Limb (tissue), 2 donors: ENCODE results near the gene SON.
"Not testable (repeated sequence)": the region's sequence is repeated elsewhere in the genome, so short reads cannot be mapped to it uniquely, and the experiment has no call there.

ENCODE experiments used
- DNase-seq, 2 donors: peaks; one replicate each; pipeline ENCODE4 v3.0.0-alpha.2; 2016; ENCODE audit errors: extremely low spot score in 2 of 2

SON gene, protein sequence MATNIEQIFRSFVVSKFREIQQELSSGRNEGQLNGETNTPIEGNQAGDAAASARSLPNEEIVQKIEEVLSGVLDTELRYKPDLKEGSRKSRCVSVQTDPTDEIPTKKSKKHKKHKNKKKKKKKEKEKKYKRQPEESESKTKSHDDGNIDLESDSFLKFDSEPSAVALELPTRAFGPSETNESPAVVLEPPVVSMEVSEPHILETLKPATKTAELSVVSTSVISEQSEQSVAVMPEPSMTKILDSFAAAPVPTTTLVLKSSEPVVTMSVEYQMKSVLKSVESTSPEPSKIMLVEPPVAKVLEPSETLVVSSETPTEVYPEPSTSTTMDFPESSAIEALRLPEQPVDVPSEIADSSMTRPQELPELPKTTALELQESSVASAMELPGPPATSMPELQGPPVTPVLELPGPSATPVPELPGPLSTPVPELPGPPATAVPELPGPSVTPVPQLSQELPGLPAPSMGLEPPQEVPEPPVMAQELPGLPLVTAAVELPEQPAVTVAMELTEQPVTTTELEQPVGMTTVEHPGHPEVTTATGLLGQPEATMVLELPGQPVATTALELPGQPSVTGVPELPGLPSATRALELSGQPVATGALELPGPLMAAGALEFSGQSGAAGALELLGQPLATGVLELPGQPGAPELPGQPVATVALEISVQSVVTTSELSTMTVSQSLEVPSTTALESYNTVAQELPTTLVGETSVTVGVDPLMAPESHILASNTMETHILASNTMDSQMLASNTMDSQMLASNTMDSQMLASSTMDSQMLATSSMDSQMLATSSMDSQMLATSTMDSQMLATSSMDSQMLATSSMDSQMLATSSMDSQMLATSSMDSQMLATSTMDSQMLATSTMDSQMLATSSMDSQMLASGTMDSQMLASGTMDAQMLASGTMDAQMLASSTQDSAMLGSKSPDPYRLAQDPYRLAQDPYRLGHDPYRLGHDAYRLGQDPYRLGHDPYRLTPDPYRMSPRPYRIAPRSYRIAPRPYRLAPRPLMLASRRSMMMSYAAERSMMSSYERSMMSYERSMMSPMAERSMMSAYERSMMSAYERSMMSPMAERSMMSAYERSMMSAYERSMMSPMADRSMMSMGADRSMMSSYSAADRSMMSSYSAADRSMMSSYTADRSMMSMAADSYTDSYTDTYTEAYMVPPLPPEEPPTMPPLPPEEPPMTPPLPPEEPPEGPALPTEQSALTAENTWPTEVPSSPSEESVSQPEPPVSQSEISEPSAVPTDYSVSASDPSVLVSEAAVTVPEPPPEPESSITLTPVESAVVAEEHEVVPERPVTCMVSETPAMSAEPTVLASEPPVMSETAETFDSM (N-terminal part only)

GRCh38 chr21:33542640-33543504, at the start of gene SON:
Gene SON (plus strand): TSS chr21:33543038. CDS start chr21:33543093, 55 bp downstream.
- peak; percentile 98 to 99 for DNase-seq

DNA sequence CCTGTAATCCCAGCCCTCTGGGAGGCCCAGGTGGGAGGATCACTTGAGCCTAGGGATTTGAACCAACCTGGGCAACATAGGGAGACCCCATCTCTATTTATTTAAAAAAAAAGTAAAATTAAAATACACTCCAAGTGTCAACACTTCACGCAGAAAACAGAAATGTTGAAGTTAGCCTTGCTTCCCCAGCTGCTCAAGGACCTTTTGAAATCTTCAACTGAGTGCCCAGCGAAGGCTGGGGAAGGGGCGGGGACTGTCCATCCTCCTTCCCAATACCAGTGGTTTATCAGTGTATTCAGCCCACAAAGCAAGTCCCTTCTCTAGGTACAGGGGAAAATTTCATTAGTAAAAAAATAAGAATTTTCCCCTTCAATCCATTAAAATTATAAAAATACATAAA, 49.1 kb upstream of the SON start:
- DNase-seq, result no peak

- DNase-seq, result no peak
Measured at GRCh38 chr21:33495743-33496142, 47.1 kb upstream of the SON start.

DNA sequence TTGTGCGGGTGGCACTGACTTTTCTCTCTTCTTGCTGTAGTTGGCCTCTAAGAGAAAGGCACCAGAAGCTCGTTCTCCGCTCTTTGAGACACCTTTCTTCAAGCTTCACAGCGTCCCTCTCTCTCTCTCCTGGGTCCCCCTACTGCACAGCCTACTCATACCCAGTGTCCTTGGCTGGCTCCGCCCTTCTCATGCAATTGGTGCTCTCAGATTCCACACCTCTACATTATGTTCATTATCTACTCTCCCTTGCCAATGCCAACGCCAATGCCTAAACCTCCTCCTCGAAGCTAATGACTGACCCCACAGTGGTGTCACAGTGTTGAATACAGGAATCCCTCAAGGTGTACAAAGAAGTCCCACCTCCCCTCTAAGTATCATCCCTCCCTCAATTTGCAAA, 46.5 kb upstream of the SON start:
- no peak for DNase-seq

DNA sequence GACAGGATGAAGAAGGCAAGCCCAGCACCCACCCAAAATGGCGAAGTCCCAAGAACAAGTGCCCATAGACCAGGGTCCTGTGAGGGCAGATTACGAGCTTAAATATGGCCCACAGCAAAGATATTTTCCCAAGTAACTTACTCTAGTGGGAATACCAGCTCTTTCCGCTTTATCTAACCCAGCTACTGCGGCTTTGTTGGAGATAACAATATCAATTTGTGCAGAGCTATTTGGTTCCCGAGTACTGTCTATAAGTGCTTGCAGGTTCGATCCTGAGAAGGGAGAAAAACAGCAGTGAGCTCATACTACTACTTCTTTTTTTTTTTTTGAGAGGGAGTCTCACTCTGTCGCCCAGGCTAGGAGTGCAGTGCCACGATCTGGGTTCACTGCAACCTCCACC, 37.0 kb upstream of the SON start:
- no peak for DNase-seq

- DNase-seq, result not testable (repeated sequence)
Measured at GRCh38 chr21:33507003-33507402, 35.8 kb upstream of the SON start.

DNA sequence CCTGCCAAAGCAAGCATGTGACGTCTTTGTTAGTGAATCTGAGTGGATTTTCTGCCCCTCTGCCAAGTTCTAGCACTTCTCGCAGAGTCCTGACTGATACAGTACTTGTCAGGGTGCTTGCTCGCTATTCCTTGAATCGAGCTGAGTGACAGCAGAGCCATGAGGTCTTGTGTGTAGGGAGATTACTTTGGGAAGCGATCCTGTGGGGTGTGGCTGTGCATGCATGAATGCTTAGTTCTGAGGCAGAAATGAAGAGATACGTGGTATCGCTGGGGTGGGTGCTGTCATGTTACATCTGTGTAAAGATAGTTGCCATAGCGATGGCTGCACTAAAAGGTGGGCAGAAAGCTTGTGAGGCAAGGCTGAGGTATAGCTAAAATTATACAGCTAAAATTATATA, 32.0 kb upstream of the SON start:
- DNase-seq, result no peak

GRCh38 chr21:33511639-33512038, 31.2 kb upstream of the SON start:
- DNase-seq, result no peak

DNA sequence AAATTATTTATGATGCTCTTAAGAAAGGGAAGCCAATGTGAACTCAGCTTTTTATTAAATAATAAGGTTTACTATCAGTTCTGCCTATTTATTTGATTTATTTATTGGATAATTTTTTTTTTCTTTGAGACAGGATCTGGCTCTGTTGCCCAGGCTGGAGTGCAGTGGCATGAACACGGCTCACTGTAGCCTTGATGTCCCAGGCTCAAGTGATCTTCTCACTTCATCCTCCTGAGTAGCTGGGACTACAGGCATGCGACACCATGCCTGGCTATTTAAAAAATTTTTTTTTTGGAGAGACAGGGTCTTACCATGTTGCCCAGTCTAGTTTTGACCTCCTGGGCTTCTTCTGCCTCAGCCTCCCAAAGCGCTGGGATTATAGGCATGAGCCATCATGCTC, 30.4 kb upstream of the SON start:
- no peak for DNase-seq

- DNase-seq, result no peak
Measured at GRCh38 chr21:33514229-33514628, 28.6 kb upstream of the SON start.

DNA sequence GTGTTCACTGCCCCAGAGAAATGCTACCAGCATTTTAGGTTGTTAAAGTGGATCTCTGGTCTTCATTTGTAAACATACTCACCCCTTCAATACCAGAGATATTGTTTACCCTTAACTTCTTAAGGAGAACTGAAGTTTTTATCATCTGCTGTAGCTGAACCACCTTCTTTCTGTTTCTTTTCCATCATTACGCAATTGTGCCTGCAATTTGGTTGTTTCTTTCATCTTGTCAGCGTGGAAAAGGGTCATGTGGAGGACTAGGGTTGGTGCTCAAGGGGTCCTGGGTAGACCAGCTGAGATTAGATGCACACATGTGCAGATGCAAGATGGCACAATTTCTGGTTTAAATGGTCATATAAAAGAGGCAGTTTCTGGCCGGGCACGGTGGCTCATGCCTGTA, 23.9 kb upstream of the SON start:
- no peak for DNase-seq

DNA sequence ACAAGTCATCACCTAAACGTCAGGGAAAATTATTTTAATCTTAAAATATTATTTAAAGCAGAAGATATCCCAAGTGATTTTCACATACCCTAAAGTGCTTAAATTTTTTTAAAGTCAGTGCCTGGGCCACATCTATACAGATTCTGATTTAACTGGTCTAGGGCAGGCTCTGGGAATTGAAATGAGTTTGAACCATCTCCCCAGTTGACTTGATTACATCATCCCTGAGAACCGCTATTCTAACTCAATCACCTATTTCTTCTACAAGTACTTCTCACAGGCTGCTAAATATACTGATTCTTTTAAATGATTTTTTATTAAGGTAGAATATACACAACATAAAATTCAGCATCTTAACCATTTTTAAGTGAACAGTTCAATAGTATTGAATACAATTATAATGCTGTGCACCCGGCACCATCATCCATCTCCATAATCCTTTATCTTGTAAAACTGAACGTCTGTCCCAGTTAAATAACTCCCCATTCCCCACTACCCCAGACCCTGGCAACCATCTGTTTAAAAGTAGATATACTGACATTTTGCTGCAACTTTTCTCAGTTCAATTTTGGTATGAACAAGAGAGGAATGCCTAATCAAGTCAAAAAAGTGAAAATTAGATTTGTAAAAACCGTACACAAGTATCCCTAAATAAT, 20.4 kb upstream of the SON start:
- no peak for DNase-seq

DNA sequence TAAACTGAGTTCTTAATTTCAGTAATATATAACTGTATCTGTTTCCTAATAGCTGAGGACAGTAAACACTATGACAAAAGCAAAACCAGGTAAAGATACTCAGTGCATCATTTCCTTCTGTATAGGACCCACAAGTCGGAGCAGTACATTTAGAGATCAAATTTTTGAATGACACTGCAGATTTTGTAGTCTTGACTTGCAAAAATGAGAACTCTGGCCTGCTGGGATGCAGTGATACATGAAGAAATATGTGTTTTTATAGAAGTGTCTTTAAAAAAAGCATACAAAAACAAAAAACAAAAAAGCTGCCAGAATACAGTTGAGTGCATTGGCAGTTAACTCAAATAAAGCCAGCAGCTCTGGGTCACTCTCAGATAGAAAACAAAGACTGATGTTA, 19.9 kb upstream of the SON start:
- DNase-seq, result no peak

GRCh38 chr21:33531007-33531406, 11.8 kb upstream of the SON start:
- no peak for DNase-seq

DNA sequence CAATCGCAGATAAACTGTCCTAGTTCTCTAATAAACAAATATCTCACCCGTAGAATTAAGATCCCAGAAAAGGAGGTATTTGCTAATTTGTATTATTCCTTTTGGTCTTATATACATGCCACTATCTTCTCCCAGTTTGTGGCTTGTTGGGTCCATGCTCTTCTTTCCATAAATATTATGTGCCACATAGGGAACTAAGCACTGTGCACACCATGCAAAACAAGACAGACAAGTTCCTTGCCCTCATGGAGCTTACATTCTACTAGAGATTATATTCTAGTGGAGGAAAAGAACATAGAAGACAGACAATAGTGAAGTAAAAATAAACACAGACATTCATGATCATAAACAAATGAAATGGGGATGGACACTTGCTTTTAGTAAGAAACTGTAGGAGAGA, 5.6 kb upstream of the SON start:
- DNase-seq, result no peak

DNA sequence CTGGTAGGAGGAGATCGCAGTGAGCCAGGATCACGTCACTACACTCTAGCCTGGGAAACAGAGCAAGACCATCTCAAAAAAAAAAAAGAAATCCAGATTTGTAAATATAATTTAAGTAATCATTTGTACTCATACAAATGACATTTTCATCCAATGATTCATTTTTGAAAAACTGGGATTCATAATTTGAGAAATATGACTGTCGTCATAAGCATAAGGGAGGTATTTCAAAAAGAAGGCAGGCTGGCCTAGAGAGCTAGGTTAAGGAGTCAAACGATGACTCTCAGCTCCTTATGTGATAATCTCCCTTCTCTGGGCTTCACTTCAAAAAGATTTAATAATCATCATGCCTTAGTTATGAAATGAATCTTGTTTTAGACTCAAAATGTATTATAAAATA, 3.2 kb upstream of the SON start:
- no peak for DNase-seq

- DNase-seq, result no peak
Measured at GRCh38 chr21:33540711-33541104, 2.1 kb upstream of the SON start.

DNA sequence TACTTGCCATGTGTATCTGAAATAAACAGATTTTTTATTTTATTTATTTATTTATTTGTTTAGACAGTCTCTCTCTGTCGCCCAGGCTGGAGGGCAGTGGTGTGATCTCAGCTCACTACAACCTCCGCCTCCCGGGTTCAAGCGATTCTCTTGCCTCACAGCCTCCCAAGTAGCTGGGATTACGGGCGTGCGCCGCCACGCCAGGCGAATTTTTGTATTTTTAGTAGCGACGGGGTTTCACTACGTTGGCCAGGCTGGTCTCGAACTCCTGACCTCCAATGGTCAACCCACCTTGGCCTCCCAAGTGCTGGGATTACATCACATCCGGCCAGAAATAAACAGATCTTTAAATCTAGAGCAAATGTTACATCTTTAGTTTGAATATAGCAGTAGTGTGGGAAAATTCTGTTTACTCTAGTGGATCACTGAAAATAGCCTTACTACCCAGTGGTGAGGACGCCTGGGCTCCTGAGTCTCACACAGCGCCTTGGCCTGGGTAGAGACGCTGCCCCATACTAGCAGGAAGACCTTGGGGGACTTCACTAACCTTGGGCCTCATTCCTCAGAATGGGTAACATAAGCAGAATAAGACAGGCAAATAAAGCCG, 1.6 kb upstream of the SON start:
- peak in 1 of 2 donors; percentile 38 for DNase-seq

DNA sequence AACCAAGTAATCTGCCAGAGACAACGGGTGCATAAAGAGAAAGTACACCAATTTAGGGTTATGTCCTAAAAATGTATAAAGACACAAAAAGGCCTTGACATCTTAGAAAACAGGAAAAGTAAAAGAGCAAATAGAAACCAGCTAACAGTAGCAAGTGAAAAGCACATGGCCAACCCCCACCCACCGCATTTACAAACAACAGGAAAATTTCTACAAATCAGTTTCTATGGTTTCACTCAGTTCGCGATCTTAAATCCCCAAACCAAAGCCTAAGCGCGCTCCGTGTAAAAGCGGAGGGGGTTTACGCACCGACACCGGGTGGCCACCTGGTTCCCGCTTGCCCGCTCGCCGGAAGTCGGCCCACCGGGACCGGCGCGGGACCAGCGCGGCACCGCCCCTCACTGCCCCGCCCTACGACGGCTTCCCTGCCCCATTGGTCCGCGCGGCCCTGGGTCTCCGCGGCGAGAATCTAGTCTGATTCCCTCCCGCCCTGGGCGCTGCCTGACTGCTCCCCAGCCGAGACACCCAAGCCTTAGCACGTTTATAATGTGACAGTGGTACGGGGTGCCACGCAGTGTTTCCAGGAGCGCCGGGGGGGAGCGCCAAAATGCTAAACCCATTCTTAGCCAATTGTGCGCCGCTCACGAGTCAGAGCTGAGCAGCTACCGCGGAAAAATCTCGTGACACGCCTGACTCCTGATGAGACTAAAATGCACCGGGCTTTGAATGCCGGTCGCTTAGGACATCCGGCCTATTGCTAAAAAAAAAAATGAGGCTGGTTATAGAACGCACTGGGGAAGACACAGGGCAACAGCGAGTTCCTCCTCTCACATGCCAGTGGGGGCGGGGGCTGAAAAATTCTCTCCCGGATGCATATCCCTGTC, 840 bp upstream of the SON start, which contains the start of gene GART:
TSS of gene GART (minus strand) at position 362 of the 884 bp plus-strand sequence. CDS start 2,802 bp downstream, outside the sequence.
- DNase-seq, result peak; percentile 81 to 91
